Astrocyte (in vitro differentiated cells and primary cell): Measurements from ENCODE around the gene RTN1. TPM values are rescaled to one million over a fixed set of nuclear protein-coding genes. Genes with fewer than 3 reads are reported as not detected.

ENCODE experiments used
- DNase-seq: peaks from one replicate; pipeline ENCODE4 v3.0.0-alpha.2; 2010; ENCODE audit warnings: low read depth
- FAIRE-seq: peaks from 2 replicates; lab custom pipeline; 2011; peaks lifted over from hg19 to GRCh38; lab: Jason Lieb, UNC
- H2AFZ ChIP-seq: 2 replicates; pipeline ENCODE4 v1.6.0; 2012; ENCODE audit warnings: low read depth, low read length, inconsistent platforms
- H3K27ac ChIP-seq: 2 replicates; pipeline ENCODE4 v1.5.1; 2011; ENCODE audit warnings: low read depth, low read length, inconsistent platforms
- H3K27me3 ChIP-seq: 2 replicates; pipeline ENCODE4 v1.6.0; 2011; ENCODE audit warnings: low read length, inconsistent platforms; ENCODE audit not compliant: insufficient read depth
- H3K36me3 ChIP-seq: 2 replicates; pipeline ENCODE4 v1.5.1; 2011; ENCODE audit warnings: low read length, inconsistent platforms; ENCODE audit not compliant: insufficient read depth
- H3K4me1 ChIP-seq: 2 replicates; pipeline ENCODE4 v1.5.1; 2011; ENCODE audit warnings: low read length, inconsistent platforms; ENCODE audit not compliant: insufficient read depth
- H3K4me2 ChIP-seq: 2 replicates; pipeline ENCODE4 v1.6.0; 2012; ENCODE audit warnings: low read length, inconsistent platforms
- H3K4me3 ChIP-seq: 2 replicates; pipeline ENCODE4 v1.5.1; 2011; ENCODE audit warnings: low read depth, mild to moderate bottlenecking, low read length, inconsistent platforms; ENCODE audit not compliant: insufficient read depth
- H3K79me2 ChIP-seq: 2 replicates; pipeline ENCODE4 v1.6.0; 2012; ENCODE audit warnings: mild to moderate bottlenecking, low read length, inconsistent platforms; ENCODE audit not compliant: insufficient read depth
- H3K9ac ChIP-seq: 2 replicates; pipeline ENCODE4 v1.6.0; 2012; ENCODE audit warnings: mild to moderate bottlenecking, low read length, inconsistent platforms
- H3K9me3 ChIP-seq: 2 replicates; pipeline ENCODE4 v1.5.1; 2012; ENCODE audit warnings: low read depth, mild to moderate bottlenecking, low read length, inconsistent platforms; ENCODE audit not compliant: insufficient read depth
- H4K20me1 ChIP-seq: 2 replicates; pipeline ENCODE4 v1.6.0; 2012; ENCODE audit warnings: low read length, inconsistent platforms; ENCODE audit not compliant: insufficient read depth
- H3K27ac Mint-ChIP-seq: one replicate; pipeline ENCODE4 v1.8.0; 2021; ENCODE audit warnings: mild to moderate bottlenecking, mixed read lengths; ENCODE audit not compliant: unreplicated experiment
- H3K27me3 Mint-ChIP-seq: one replicate; pipeline ENCODE4 v1.8.0; 2021; ENCODE audit warnings: low read depth, mixed read lengths; ENCODE audit not compliant: unreplicated experiment
- H3K36me3 Mint-ChIP-seq: one replicate; pipeline ENCODE4 v1.8.0; 2021; ENCODE audit warnings: low read depth, mixed read lengths; ENCODE audit not compliant: unreplicated experiment
- H3K4me1 Mint-ChIP-seq: one replicate; pipeline ENCODE4 v1.8.0; 2021; ENCODE audit warnings: low read depth, mixed read lengths; ENCODE audit not compliant: unreplicated experiment
- H3K4me3 Mint-ChIP-seq: one replicate; pipeline ENCODE4 v1.8.0; 2021; ENCODE audit warnings: mild to moderate bottlenecking, moderate library complexity, mixed read lengths; ENCODE audit not compliant: unreplicated experiment
- H3K9me3 Mint-ChIP-seq: one replicate; pipeline ENCODE4 v1.8.0; 2021; ENCODE audit warnings: mild to moderate bottlenecking, mixed read lengths; ENCODE audit not compliant: unreplicated experiment
- EZH2 ChIP-seq: IDR thresholded peaks from 2 replicates; pipeline ENCODE4 v1.6.1; 2012; ENCODE audit warnings: mild to moderate bottlenecking, low read length, inconsistent platforms; ENCODE audit not compliant: insufficient read depth
- total RNA-seq: library from RNA; stranded (reverse); gene quantifications from 2 replicates; pipeline ENCODE4 v1.2.1, GENCODE V29; 2021
- TF ChIP-seq, protein P1 (sequence below): IDR thresholded peaks from 2 replicates; pipeline ENCODE4 v1.5.1; 2011; ENCODE audit warnings: low read depth, mild to moderate bottlenecking, inconsistent platforms, low read length, moderate library complexity; ENCODE audit not compliant: insufficient read depth

Gene RTN1
- total RNA-seq, 1 donor from 2014 or later = 1.2 TPM

DNA sequence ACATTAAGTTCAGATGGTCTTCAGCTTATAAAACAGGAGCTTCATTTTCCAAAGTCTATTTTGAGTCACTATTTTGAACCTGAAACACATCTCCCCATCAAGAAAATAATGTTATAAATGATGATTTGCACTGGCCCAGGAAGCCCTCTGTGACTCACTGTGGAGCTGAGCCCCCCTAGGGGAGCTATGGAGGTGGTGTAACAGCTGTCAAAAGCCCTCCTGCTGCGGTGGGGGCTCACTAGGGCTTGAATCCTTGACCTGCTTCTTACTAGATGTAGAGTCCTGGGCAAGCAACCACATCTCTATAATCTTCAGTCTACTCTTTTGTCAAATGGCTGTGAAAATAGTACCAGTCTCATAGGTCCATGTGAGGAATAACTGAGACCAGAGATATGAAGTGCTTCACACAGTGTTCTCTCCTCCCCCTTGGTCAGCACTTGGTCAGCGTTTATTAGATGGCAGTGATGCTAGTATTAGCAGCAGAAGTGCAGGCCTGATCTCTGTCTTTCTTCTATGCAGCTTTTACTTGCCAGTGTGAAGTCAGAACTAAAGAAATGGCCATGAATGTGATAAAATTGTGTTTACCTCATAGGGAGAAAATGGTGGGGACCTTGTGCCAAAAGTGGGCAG, 83.4 kb downstream of the RTN1 start:
- TF ChIP-seq EZH2 = no peak
- TF ChIP-seq, protein P1, sequence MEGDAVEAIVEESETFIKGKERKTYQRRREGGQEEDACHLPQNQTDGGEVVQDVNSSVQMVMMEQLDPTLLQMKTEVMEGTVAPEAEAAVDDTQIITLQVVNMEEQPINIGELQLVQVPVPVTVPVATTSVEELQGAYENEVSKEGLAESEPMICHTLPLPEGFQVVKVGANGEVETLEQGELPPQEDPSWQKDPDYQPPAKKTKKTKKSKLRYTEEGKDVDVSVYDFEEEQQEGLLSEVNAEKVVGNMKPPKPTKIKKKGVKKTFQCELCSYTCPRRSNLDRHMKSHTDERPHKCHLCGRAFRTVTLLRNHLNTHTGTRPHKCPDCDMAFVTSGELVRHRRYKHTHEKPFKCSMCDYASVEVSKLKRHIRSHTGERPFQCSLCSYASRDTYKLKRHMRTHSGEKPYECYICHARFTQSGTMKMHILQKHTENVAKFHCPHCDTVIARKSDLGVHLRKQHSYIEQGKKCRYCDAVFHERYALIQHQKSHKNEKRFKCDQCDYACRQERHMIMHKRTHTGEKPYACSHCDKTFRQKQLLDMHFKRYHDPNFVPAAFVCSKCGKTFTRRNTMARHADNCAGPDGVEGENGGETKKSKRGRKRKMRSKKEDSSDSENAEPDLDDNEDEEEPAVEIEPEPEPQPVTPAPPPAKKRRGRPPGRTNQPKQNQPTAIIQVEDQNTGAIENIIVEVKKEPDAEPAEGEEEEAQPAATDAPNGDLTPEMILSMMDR = no peak
- H3K79me2 ChIP-seq = no peaks in the 10 kb centered on the region
- no peak overlapping the region for H3K4me2 ChIP-seq
- no peaks in the 10 kb centered on the region for H3K36me3 Mint-ChIP-seq
- H3K27me3 Mint-ChIP-seq = no peaks in the 10 kb centered on the region
- no peak overlapping the region for H3K27ac Mint-ChIP-seq
- no peaks in the 10 kb centered on the region for H3K36me3 ChIP-seq
- no peak overlapping the region for H3K27ac ChIP-seq
- H3K9ac ChIP-seq = no peak overlapping the region
- no peak overlapping the region for H3K4me3 Mint-ChIP-seq
- H4K20me1 ChIP-seq = no peaks in the 10 kb centered on the region
- no peaks in the 10 kb centered on the region for H3K9me3 ChIP-seq
- no peaks in the 10 kb centered on the region for H3K9me3 Mint-ChIP-seq
- no peak overlapping the region for H3K4me3 ChIP-seq
- DNase-seq (no peak), FAIRE-seq (no peak)
- no peaks in the 10 kb centered on the region for H3K4me1 ChIP-seq
- no peaks in the 10 kb centered on the region for H3K27me3 ChIP-seq
- H2AFZ ChIP-seq = no peak overlapping the region
- H3K4me1 Mint-ChIP-seq = no peaks in the 10 kb centered on the region

- TF ChIP-seq, protein P1 = no peak
- no peak for TF ChIP-seq EZH2
- H3K36me3 ChIP-seq = no peaks in the 10 kb centered on the region
- no peak overlapping the region for H3K4me3 ChIP-seq
- H4K20me1 ChIP-seq = no peaks in the 10 kb centered on the region
- Mint-ChIP-seq H3K27ac (no peak overlapping the region), H3K36me3 (no peaks in the 10 kb centered on the region), H3K4me3 (no peak overlapping the region), H3K27me3 (no peaks in the 10 kb centered on the region), H3K9me3 (no peaks in the 10 kb centered on the region), H3K4me1 (no peaks in the 10 kb centered on the region)
- no peak overlapping the region for H3K4me2 ChIP-seq
- no peak overlapping the region for H3K9ac ChIP-seq
- H3K27me3 ChIP-seq = no peaks in the 10 kb centered on the region
- FAIRE-seq (no peak), DNase-seq (no peak)
- H3K4me1 ChIP-seq = no peaks in the 10 kb centered on the region
- no peak overlapping the region for H2AFZ ChIP-seq
- H3K79me2 ChIP-seq = no peaks in the 10 kb centered on the region
- H3K27ac ChIP-seq = no peak overlapping the region
- H3K9me3 ChIP-seq = no peaks in the 10 kb centered on the region
Observed at GRCh38 chr14:59785629-59786028, 84.9 kb downstream of the RTN1 start.

GRCh38 chr14:59782760-59783159, 87.8 kb downstream of the RTN1 start:
- no peak for DNase-seq
- Mint-ChIP-seq H3K36me3 (no peaks in the 10 kb centered on the region), H3K9me3 (no peaks in the 10 kb centered on the region), H3K4me1 (no peaks in the 10 kb centered on the region), H3K27ac (no peak overlapping the region), H3K4me3 (no peak overlapping the region), H3K27me3 (no peaks in the 10 kb centered on the region)
- Histone ChIP-seq H3K4me1 (no peaks in the 10 kb centered on the region), H3K9me3 (no peaks in the 10 kb centered on the region), H4K20me1 (no peaks in the 10 kb centered on the region), H3K27ac (no peak overlapping the region), H2AFZ (no peak overlapping the region), H3K27me3 (no peaks in the 10 kb centered on the region), H3K4me3 (no peak overlapping the region), H3K79me2 (no peaks in the 10 kb centered on the region), H3K9ac (no peak overlapping the region), H3K36me3 (no peaks in the 10 kb centered on the region), H3K4me2 (no peak overlapping the region)
- FAIRE-seq = no peak
- TF ChIP-seq, protein P1 = no peak
- TF ChIP-seq EZH2 = no peak
